Small intestine (tissue), 16 donors: ENCODE measurements around the gene MACIR. TPM values are rescaled to one million over a fixed set of nuclear protein-coding genes. Genes with fewer than 3 reads are reported as not detected.
A peak's percentile ranks its signal among the peaks of the same experiment; 100 is the strongest.

Experiments
- DNase-seq, 2 donors: peaks; one replicate each; pipeline versions ENCODE4 v3.0.0 to v3.0.0-alpha.2; 2013
- FAIRE-seq: peaks from 2 replicates; lab custom pipeline; 2012; peaks lifted over from hg19 to GRCh38; lab: Jason Lieb, UNC
- H3K27ac ChIP-seq, 3 donors: one replicate each; pipeline ENCODE4 v1.5.1; 2013; ENCODE audit warnings: low read length in 2 of 3, mild to moderate bottlenecking in 2 of 3, control low read depth in 1 of 3, inconsistent platforms in 1 of 3, low read depth in 1 of 3, moderate library complexity in 1 of 3
- H3K27me3 ChIP-seq, 3 donors: one replicate each; pipeline ENCODE4 v1.6.1; 2013; ENCODE audit warnings: low read length in 3 of 3, inconsistent platforms in 1 of 3; ENCODE audit not compliant: control insufficient read depth in 3 of 3, insufficient read depth in 3 of 3
- H3K36me3 ChIP-seq, 3 donors: one replicate each; pipeline ENCODE4 v1.6.1; 2013; ENCODE audit warnings: low read length in 3 of 3, inconsistent platforms in 1 of 3, low read depth in 1 of 3, mild to moderate bottlenecking in 1 of 3, moderate library complexity in 1 of 3; ENCODE audit not compliant: control insufficient read depth in 3 of 3, insufficient read depth in 2 of 3
- H3K4me1 ChIP-seq, 3 donors: one replicate each; pipeline ENCODE4 v1.6.1; 2013; ENCODE audit warnings: low read length in 2 of 3, inconsistent platforms in 1 of 3, low read depth in 1 of 3, mild to moderate bottlenecking in 1 of 3, moderate library complexity in 1 of 3; ENCODE audit not compliant: control insufficient read depth in 3 of 3, insufficient read depth in 2 of 3
- H3K4me3 ChIP-seq, 3 donors: one replicate each; pipeline ENCODE4 v1.5.1; 2013; ENCODE audit warnings: low read length in 3 of 3, control low read depth in 1 of 3, inconsistent platforms in 1 of 3, low read depth in 1 of 3, mild to moderate bottlenecking in 1 of 3, moderate library complexity in 1 of 3
- H3K9me3 ChIP-seq, 2 donors: one replicate each; pipeline ENCODE4 v1.6.1; 2013; ENCODE audit warnings: low read depth in 1 of 2, low read length in 1 of 2; ENCODE audit not compliant: control insufficient read depth in 2 of 2, insufficient read depth in 1 of 2
- WGBS, 3 donors: extraction: QIAGEN DNeasy Blood & Tissue Kit; methylation state at CpG; one replicate each; pipeline ENCODE4 v1.1.7; 2013; 5-methylcytosine and 5-hydroxymethylcytosine counted together
- long read RNA-seq, 10 donors: transcript quantifications; one replicate each; lab custom pipeline, GENCODE V29; 2026
- polyA plus RNA-seq, 4 donors: library from polyadenylated mRNA; stranded (reverse) in 3 of 4; unstranded in 1 of 4; fragments of 200-250 nt in 3 of 4; fragments of 120-200 nt in 1 of 4; gene quantifications; one replicate each; pipeline versions ENCODE4 v1.2.1 to v1.2.3, GENCODE V29; 2013
- donor health status: healthy with polysubstance abuse.
- donor health status: control.
- donor health status: control.
- donor health status: Bipolar disorder and iron deficiency.
- donor health status: healthy.

The MACIR gene, protein sequence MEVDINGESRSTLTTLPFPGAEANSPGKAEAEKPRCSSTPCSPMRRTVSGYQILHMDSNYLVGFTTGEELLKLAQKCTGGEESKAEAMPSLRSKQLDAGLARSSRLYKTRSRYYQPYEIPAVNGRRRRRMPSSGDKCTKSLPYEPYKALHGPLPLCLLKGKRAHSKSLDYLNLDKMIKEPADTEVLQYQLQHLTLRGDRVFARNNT
- polyA plus RNA-seq: 10 to 100 TPM in 2 of 4 donors, 1 to 10 TPM in 2; 9.2 to 51.9 (median 16.7) TPM
- long read RNA-seq, donor 1, transcript C5orf30-201 (3 exons, 3,049 nt): major isoform, 35 of 38 reads
- long read RNA-seq, donor 1, partial matches to known transcripts: 0 of 38 reads
- long read RNA-seq, donor 1, other reads (novel, unspliced or antisense): 0 of 38 reads
- long read RNA-seq, donor 2, partial matches to known transcripts: 0 of 5 reads
- long read RNA-seq, donor 2, other reads (novel, unspliced or antisense): 0 of 5 reads
- long read RNA-seq, donor 3, transcript C5orf30-201 (3 exons, 3,049 nt): major isoform, 5 of 7 reads
- long read RNA-seq, donor 3, partial matches to known transcripts: 0 of 7 reads
- long read RNA-seq, donor 3, other reads (novel, unspliced or antisense): 0 of 7 reads
- long read RNA-seq, donor 4: 0 reads
- long read RNA-seq, donor 5, partial matches to known transcripts: 0 of 3 reads
- long read RNA-seq, donor 5, other reads (novel, unspliced or antisense): 0 of 3 reads
- long read RNA-seq, donor 6, transcript C5orf30-201 (3 exons, 3,049 nt): major isoform, 5 of 5 reads
- long read RNA-seq, donor 6, partial matches to known transcripts: 0 of 5 reads
- long read RNA-seq, donor 6, other reads (novel, unspliced or antisense): 0 of 5 reads
- long read RNA-seq, donor 7, partial matches to known transcripts: 0 of 3 reads
- long read RNA-seq, donor 7, other reads (novel, unspliced or antisense): 0 of 3 reads
- long read RNA-seq, donor 8: 0 reads
- long read RNA-seq, donor 9, partial matches to known transcripts: 0 of 2 reads
- long read RNA-seq, donor 9, other reads (novel, unspliced or antisense): 0 of 2 reads
- long read RNA-seq, donor 10, transcript C5orf30-201 (3 exons, 3,049 nt): major isoform, 14 of 23 reads
- long read RNA-seq, donor 10, partial matches to known transcripts: 8 of 23 reads
- long read RNA-seq, donor 10, other reads (novel, unspliced or antisense): 0 of 23 reads

GRCh38 chr5:103258368-103258956, at the start of gene MACIR:
Gene MACIR (plus strand): TSS chr5:103258763. CDS start chr5:103275920, 17,157 bp downstream.
- WGBS, 3 donors: 0 to 1% (median 1%) methylated on average over 24 to 45 of the region's 45 CpGs
- no peak for FAIRE-seq

GRCh38 chr5:103209065-103209464, 49.5 kb upstream of the MACIR start:
- Histone ChIP-seq H3K36me3 (peaks cover 0 to 6% (median 3%) of the 10 kb centered on the region in 3 donors), H3K27me3 (no peaks in the 10 kb centered on the region), H3K27ac (no peak overlapping the region), H3K4me1 (no peaks in the 10 kb centered on the region), H3K9me3 (no peaks in the 10 kb centered on the region), H3K4me3 (no peak overlapping the region)
- DNase-seq: no peak
- FAIRE-seq: no peak

More at GRCh38 chr5:103258368-103258956, at the start of gene MACIR:
- H3K36me3 ChIP-seq: no peaks in the 10 kb centered on the region
- H3K9me3 ChIP-seq: no peaks in the 10 kb centered on the region
- H3K27me3 ChIP-seq: no peaks in the 10 kb centered on the region
- peaks cover 3 to 20% (median 10%) of the 10 kb centered on the region in 3 donors for H3K4me1 ChIP-seq
- peak within 1 kb of the TSS; percentile 76 to 95 (median 88) for H3K4me3 ChIP-seq
- peak; percentile 99 for DNase-seq
- peak within 1 kb of the TSS; percentile 72 to 98 (median 97) for H3K27ac ChIP-seq

DNA sequence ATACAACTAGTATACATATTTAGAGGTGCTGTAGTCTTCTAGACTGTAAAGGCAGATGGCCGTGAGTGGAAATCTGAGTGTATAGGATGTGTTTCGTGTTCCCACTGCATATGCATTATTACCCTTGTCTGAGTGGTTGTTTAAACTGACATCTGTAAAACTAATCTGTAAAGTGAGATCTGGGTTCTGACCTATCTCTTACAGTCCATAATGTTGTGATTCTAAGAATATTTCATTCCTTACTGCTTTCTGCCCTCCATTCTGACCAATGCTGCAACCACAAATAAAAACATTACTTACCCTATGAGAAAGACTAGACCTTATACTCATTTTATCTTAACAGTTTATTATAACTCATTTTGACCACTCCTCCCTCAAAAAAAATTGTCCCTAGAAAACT, 47.6 kb upstream of the MACIR start:
- Histone ChIP-seq H3K4me3 (no peak overlapping the region), H3K36me3 (peaks cover 0 to 6% (median 2%) of the 10 kb centered on the region in 3 donors), H3K27me3 (no peaks in the 10 kb centered on the region), H3K4me1 (peaks cover 0 to under 1% (median 0%) of the 10 kb centered on the region in 3 donors), H3K9me3 (no peaks in the 10 kb centered on the region), H3K27ac (no peak overlapping the region)
- DNase-seq (no peak), FAIRE-seq (no peak)
- WGBS, 3 donors: 95 to 98% (median 96%) methylated on average over 2 of the region's 2 CpGs

DNA sequence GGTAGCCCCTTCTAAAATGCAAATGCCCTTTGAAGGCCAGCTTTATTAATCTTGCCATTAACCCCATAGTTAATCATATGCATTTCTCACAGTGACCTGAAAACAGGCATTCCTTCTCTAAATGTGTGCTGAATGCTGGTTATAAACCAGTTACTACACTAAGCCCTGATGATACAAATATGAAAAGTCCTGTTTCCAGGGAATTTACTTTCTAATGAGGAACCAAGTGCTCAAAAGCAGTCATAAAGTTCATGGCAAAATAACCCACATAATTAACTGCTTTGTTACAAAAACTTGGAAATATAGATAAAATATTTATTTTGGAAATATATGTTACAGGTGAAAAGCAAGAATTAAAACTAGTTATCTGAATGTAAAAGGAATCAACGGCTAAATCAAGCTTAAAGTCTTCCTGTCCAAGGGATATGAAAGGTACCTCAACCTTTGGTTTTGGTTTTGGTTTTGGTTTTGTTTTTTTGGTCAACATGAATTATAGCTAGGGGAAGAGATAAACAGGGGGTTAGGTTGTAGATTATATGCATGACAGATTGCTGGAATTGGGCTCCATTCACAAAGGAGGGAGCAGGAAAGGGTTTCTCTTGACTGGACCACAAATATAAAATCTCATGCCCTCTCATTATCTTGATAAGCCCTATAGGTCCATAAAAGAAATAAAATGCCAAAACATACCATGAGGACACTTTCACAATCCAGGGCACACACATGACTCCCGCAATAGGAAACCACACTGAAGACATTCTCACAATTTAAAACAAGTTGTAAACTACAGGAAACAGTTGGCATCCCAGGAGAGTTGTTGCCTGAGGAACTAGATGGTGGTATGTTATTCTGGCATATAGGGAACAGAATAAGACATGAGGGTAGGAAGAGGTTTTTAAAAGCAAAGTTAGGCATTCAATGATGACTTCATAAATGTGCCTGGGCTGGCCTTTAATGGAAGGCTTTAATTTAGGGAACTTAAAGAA, 46.7 kb upstream of the MACIR start:
- H3K36me3 ChIP-seq: peaks cover 0 to 2% (median 2%) of the 10 kb centered on the region in 3 donors
- H3K4me1 ChIP-seq: peaks cover 0 to 2% (median 0%) of the 10 kb centered on the region in 3 donors
- DNase-seq (peak in 1 of 2 donors; percentile 20), FAIRE-seq (no peak)
- H3K27ac ChIP-seq: no peak overlapping the region
- no peaks in the 10 kb centered on the region for H3K27me3 ChIP-seq
- H3K4me3 ChIP-seq: no peak overlapping the region
- WGBS, 3 donors: 46 to 52% (median 47%) methylated on average over 2 of the region's 2 CpGs
- no peaks in the 10 kb centered on the region for H3K9me3 ChIP-seq

GRCh38 chr5:103216137-103216536, 42.4 kb upstream of the MACIR start:
- no peak for FAIRE-seq

DNA sequence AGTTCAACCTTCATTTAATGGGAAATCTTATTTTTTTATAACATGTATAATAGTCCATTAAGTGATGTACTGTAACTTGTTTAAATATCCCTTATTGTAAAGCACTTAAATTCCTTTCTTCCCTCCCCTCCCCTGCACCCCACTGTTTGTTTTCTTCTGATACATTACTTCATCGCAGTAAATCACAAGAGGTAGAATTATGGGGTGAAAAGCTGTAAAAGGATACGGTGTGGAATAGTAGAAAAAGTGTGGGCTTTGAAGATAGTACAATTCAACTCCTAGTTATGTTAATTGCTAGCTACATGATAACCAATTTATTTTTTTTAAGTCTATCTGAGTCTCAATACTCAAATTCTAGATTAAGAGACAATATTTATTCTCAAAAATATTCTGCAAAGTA, 41.9 kb upstream of the MACIR start:
- Histone ChIP-seq H3K27ac (no peak overlapping the region), H3K9me3 (no peaks in the 10 kb centered on the region), H3K27me3 (no peaks in the 10 kb centered on the region), H3K36me3 (no peaks in the 10 kb centered on the region), H3K4me1 (peaks cover 0 to 5% (median 0%) of the 10 kb centered on the region in 3 donors), H3K4me3 (no peak overlapping the region)
- WGBS, 3 donors: 71 to 80% (median 75%) methylated on average over 2 of the region's 2 CpGs
- DNase-seq (no peak), FAIRE-seq (no peak)

More at GRCh38 chr5:103216137-103216536, 42.4 kb upstream of the MACIR start:
- no peak overlapping the region for H3K4me3 ChIP-seq
- WGBS, 3 donors: 32 to 40% (median 34%) methylated on average over 2 of the region's 2 CpGs
- H3K36me3 ChIP-seq: no peaks in the 10 kb centered on the region
- DNase-seq: no peak
- H3K27me3 ChIP-seq: no peaks in the 10 kb centered on the region
- no peaks in the 10 kb centered on the region for H3K9me3 ChIP-seq
- no peak overlapping the region for H3K27ac ChIP-seq
- H3K4me1 ChIP-seq: peaks cover 0 to 5% (median 0%) of the 10 kb centered on the region in 3 donors

DNA sequence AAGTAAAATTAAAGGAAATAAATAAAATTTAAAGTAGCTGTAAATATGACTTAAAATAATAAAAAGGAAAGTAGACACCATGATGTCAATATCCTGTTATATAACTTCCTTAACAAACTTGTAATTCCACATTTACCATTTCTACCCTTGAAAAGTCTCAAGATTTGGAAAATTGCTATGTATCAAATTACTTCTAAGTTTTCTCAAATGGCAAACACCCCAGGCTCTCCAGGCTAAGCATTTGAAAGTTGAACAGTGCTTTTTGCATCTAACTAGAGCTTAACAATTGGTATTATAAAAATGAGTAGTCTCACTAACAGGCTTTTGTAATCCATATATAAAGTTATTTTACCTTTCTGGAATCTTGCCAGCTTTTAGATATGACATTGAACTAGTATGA, 41.5 kb upstream of the MACIR start:
- DNase-seq (no peak), FAIRE-seq (no peak)
- no peaks in the 10 kb centered on the region for H3K36me3 ChIP-seq
- no peak overlapping the region for H3K4me3 ChIP-seq
- H3K4me1 ChIP-seq: peaks cover 0 to 5% (median 0%) of the 10 kb centered on the region in 3 donors
- no peaks in the 10 kb centered on the region for H3K27me3 ChIP-seq
- H3K27ac ChIP-seq: peak overlapping the region in 1 of 3 donors; percentile 72
- no peaks in the 10 kb centered on the region for H3K9me3 ChIP-seq
